SK-N-SH (cell line): Measurements from ENCODE around the gene SIPA1L2.

Experiments
- EZH2phosphoT487 ChIP-seq: fragments of 200-600 bp; sonication (generic); IDR thresholded peaks from 2 replicates; pipeline ENCODE4 v1.6.1; 2017; ENCODE audit warnings: low read depth, mixed run types, mild to moderate bottlenecking, antibody characterized with exemption, moderate library complexity, borderline replicate concordance
- FOXJ3 ChIP-seq: sonication (generic); formaldehyde crosslinking; IDR thresholded peaks from 2 replicates; pipeline ENCODE4 v1.5.1; 2020; ENCODE audit warnings: mild to moderate bottlenecking, missing genetic modification reagents
- POLR2AphosphoS5 ChIP-seq: IDR thresholded peaks from 2 replicates; pipeline ENCODE4 v1.6.1; 2012; ENCODE audit warnings: low read depth, low read length
- RFX5 ChIP-seq: IDR thresholded peaks from 2 replicates; pipeline ENCODE4 v1.6.1; 2012; ENCODE audit warnings: mild to moderate bottlenecking, improper control_type of control experiment, low read length
- ZBTB33 ChIP-seq: IDR thresholded peaks from 2 replicates; pipeline ENCODE4 v1.4.0; 2012; ENCODE audit warnings: low read depth, borderline replicate concordance
- TF ChIP-seq, protein P1 (sequence below): fragments of 200-600 bp; sonication (generic); IDR thresholded peaks from 2 replicates; pipeline ENCODE4 v1.6.1; 2017; ENCODE audit warnings: antibody characterized with exemption, mild to moderate bottlenecking, moderate library complexity
- TF ChIP-seq, protein P2 (sequence below): IDR thresholded peaks from 2 replicates; pipeline ENCODE4; 2012

- no peak for TF ChIP-seq FOXJ3
- TF ChIP-seq, protein P1, sequence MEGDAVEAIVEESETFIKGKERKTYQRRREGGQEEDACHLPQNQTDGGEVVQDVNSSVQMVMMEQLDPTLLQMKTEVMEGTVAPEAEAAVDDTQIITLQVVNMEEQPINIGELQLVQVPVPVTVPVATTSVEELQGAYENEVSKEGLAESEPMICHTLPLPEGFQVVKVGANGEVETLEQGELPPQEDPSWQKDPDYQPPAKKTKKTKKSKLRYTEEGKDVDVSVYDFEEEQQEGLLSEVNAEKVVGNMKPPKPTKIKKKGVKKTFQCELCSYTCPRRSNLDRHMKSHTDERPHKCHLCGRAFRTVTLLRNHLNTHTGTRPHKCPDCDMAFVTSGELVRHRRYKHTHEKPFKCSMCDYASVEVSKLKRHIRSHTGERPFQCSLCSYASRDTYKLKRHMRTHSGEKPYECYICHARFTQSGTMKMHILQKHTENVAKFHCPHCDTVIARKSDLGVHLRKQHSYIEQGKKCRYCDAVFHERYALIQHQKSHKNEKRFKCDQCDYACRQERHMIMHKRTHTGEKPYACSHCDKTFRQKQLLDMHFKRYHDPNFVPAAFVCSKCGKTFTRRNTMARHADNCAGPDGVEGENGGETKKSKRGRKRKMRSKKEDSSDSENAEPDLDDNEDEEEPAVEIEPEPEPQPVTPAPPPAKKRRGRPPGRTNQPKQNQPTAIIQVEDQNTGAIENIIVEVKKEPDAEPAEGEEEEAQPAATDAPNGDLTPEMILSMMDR: no peak
- no peak for TF ChIP-seq EZH2phosphoT487
- no peak for TF ChIP-seq RFX5
- no peak for TF ChIP-seq ZBTB33
- TF ChIP-seq, protein P2, sequence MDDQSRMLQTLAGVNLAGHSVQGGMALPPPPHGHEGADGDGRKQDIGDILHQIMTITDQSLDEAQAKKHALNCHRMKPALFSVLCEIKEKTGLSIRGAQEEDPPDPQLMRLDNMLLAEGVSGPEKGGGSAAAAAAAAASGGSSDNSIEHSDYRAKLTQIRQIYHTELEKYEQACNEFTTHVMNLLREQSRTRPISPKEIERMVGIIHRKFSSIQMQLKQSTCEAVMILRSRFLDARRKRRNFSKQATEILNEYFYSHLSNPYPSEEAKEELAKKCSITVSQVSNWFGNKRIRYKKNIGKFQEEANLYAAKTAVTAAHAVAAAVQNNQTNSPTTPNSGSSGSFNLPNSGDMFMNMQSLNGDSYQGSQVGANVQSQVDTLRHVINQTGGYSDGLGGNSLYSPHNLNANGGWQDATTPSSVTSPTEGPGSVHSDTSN: no peak
- TF ChIP-seq POLR2AphosphoS5: no peak
These were observed 31.1 kb downstream of the SIPA1L2 start for GRCh38 chr1:232598837-232599177.
